ENCODE measurements around the gene PTPRN2. TPM values are rescaled to one million over a fixed set of nuclear protein-coding genes. Genes with fewer than 3 reads are reported as not detected.
A peak's percentile ranks its signal among the peaks of the same experiment; 100 is the strongest.
"Not testable (repeated sequence)": the region's sequence is repeated elsewhere in the genome, so short reads cannot be mapped to it uniquely, and the experiment has no call there.

The PTPRN2 gene
- total RNA-seq, 1 experiment from 2014 or later, result 3.8 TPM

GRCh38 chr7:158395349-158395748, 192.3 kb downstream of the PTPRN2 start:
- no peak for DNase-seq
- Histone ChIP-seq H3K9me3 (replicated peaks) (peaks cover 5% of the 10 kb centered on the region; the same call in 1 of the 2 replicates), H3K36me3 (no peaks in the 10 kb centered on the region), H3K27me3 (peaks cover 16% of the 10 kb centered on the region; the same call in 1 of the 2 replicates), H3K4me1 (no peaks in the 10 kb centered on the region), H3K27ac (no peak overlapping the region), H3K4me3 (no peak overlapping the region)

- DNase-seq, result peak in 1 of 2 experiments; percentile 32
- Histone ChIP-seq H3K9me3 (replicated peaks) (peaks cover 5% of the 10 kb centered on the region; the same call in 1 of the 2 replicates), H3K27ac (no peak overlapping the region), H3K36me3 (no peaks in the 10 kb centered on the region), H3K4me1 (no peaks in the 10 kb centered on the region), H3K27me3 (peaks cover 16% of the 10 kb centered on the region; the same call in 1 of the 2 replicates), H3K4me3 (no peak overlapping the region)
These were observed 192.7 kb downstream of the PTPRN2 start for GRCh38 chr7:158394936-158395335.

- Histone ChIP-seq H3K4me1 (no peaks in the 10 kb centered on the region), H3K36me3 (no peaks in the 10 kb centered on the region), H3K27ac (no peak overlapping the region), H3K9me3 (replicated peaks) (peaks cover 5% of the 10 kb centered on the region; the same call in 1 of the 2 replicates), H3K4me3 (no peak overlapping the region), H3K27me3 (peaks cover 16% of the 10 kb centered on the region; the same call in 1 of the 2 replicates)
- DNase-seq, result no peak
These were observed 193.5 kb downstream of the PTPRN2 start for GRCh38 chr7:158393926-158394625.

GRCh38 chr7:158392251-158392650, 195.4 kb downstream of the PTPRN2 start:
- Histone ChIP-seq H3K27me3 (peaks cover 20% of the 10 kb centered on the region), H3K9me3 (replicated peaks) (no peaks in the 10 kb centered on the region), H3K36me3 (no peaks in the 10 kb centered on the region), H3K4me3 (no peak overlapping the region), H3K4me1 (no peaks in the 10 kb centered on the region), H3K27ac (no peak overlapping the region)
- no peak for DNase-seq

GRCh38 chr7:158391541-158391940, 196.1 kb downstream of the PTPRN2 start:
- no peak overlapping the region for H3K27ac ChIP-seq
- no peak for DNase-seq
- H3K4me3 ChIP-seq, result no peak overlapping the region
- peaks cover 20% of the 10 kb centered on the region for H3K27me3 ChIP-seq
- no peaks in the 10 kb centered on the region for H3K4me1 ChIP-seq
- H3K9me3 ChIP-seq (replicated peaks), result no peaks in the 10 kb centered on the region
- H3K36me3 ChIP-seq, result no peaks in the 10 kb centered on the region

- Histone ChIP-seq H3K27me3 (peaks cover 20% of the 10 kb centered on the region), H3K27ac (no peak overlapping the region), H3K4me1 (no peaks in the 10 kb centered on the region), H3K36me3 (no peaks in the 10 kb centered on the region), H3K9me3 (replicated peaks) (no peaks in the 10 kb centered on the region), H3K4me3 (no peak overlapping the region)
- no peak for DNase-seq
These were observed 196.5 kb downstream of the PTPRN2 start for GRCh38 chr7:158391141-158391540.

GRCh38 chr7:158390460-158390859, 197.2 kb downstream of the PTPRN2 start:
- peaks cover 20% of the 10 kb centered on the region for H3K27me3 ChIP-seq
- no peak for DNase-seq
- H3K36me3 ChIP-seq, result no peaks in the 10 kb centered on the region

GRCh38 chr7:158389514-158390425, 197.9 kb downstream of the PTPRN2 start:
- no peaks in the 10 kb centered on the region for H3K9me3 ChIP-seq (replicated peaks)
- H3K27me3 ChIP-seq, result peaks cover 19% of the 10 kb centered on the region
- no peak overlapping the region for H3K4me3 ChIP-seq

More at GRCh38 chr7:158390460-158390859, 197.2 kb downstream of the PTPRN2 start:
- no peak overlapping the region for H3K27ac ChIP-seq
- no peaks in the 10 kb centered on the region for H3K4me1 ChIP-seq
- H3K4me3 ChIP-seq, result no peak overlapping the region
- no peaks in the 10 kb centered on the region for H3K9me3 ChIP-seq (replicated peaks)

GRCh38 chr7:158388928-158389327, 198.7 kb downstream of the PTPRN2 start:
- Histone ChIP-seq H3K4me1 (no peaks in the 10 kb centered on the region), H3K27ac (no peak overlapping the region), H3K9me3 (replicated peaks) (no peaks in the 10 kb centered on the region), H3K4me3 (no peak overlapping the region), H3K27me3 (peaks cover 20% of the 10 kb centered on the region), H3K36me3 (no peaks in the 10 kb centered on the region)
- no peak for DNase-seq

More at GRCh38 chr7:158389514-158390425, 197.9 kb downstream of the PTPRN2 start:
- DNase-seq, result no peak
- no peak overlapping the region for H3K27ac ChIP-seq
- H3K4me1 ChIP-seq, result no peaks in the 10 kb centered on the region
- no peaks in the 10 kb centered on the region for H3K36me3 ChIP-seq

GRCh38 chr7:158388072-158388471, 199.6 kb downstream of the PTPRN2 start:
- no peak for DNase-seq
- no peaks in the 10 kb centered on the region for H3K9me3 ChIP-seq (replicated peaks)
- H3K36me3 ChIP-seq, result no peaks in the 10 kb centered on the region
- no peak overlapping the region for H3K27ac ChIP-seq
- H3K4me3 ChIP-seq, result no peak overlapping the region
- peaks cover 15% of the 10 kb centered on the region for H3K27me3 ChIP-seq
- H3K4me1 ChIP-seq, result no peaks in the 10 kb centered on the region

GRCh38 chr7:158387546-158387891, 200.1 kb downstream of the PTPRN2 start:
- peaks cover 9% of the 10 kb centered on the region for H3K27me3 ChIP-seq
- no peak overlapping the region for H3K4me3 ChIP-seq
- H3K27ac ChIP-seq, result no peak overlapping the region
- H3K4me1 ChIP-seq, result no peaks in the 10 kb centered on the region
- DNase-seq, result no peak
- H3K9me3 ChIP-seq (replicated peaks), result no peaks in the 10 kb centered on the region
- H3K36me3 ChIP-seq, result no peaks in the 10 kb centered on the region

GRCh38 chr7:158386866-158387545, 200.6 kb downstream of the PTPRN2 start:
- no peaks in the 10 kb centered on the region for H3K36me3 ChIP-seq

GRCh38 chr7:158386355-158386618, 201.3 kb downstream of the PTPRN2 start:
- Histone ChIP-seq H3K4me3 (no peak overlapping the region), H3K9me3 (replicated peaks) (no peaks in the 10 kb centered on the region), H3K27ac (no peak overlapping the region), H3K4me1 (no peaks in the 10 kb centered on the region), H3K27me3 (peaks cover 7% of the 10 kb centered on the region), H3K36me3 (no peaks in the 10 kb centered on the region)
- DNase-seq, result no peak

More at GRCh38 chr7:158386866-158387545, 200.6 kb downstream of the PTPRN2 start:
- no peaks in the 10 kb centered on the region for H3K9me3 ChIP-seq (replicated peaks)
- H3K27me3 ChIP-seq, result peaks cover 7% of the 10 kb centered on the region
- no peak for DNase-seq
- H3K27ac ChIP-seq, result no peak overlapping the region
- H3K4me1 ChIP-seq, result no peaks in the 10 kb centered on the region
- H3K4me3 ChIP-seq, result no peak overlapping the region

GRCh38 chr7:158385496-158386354, 201.9 kb downstream of the PTPRN2 start:
- H3K4me1 ChIP-seq; H3K36me3 ChIP-seq; H3K27ac ChIP-seq; H3K9me3 ChIP-seq (replicated peaks); DNase-seq; H3K4me3 ChIP-seq; H3K27me3 ChIP-seq: not testable (repeated sequence)
